Activated T-helper 17 cell treated with anti-CD3 and anti-CD28 coated beads, Interleukin-2, amount 50 U/mL, for 72 hours (primary cell): Measurements from ENCODE around the gene NKIRAS1. TPM values are rescaled to one million over a fixed set of nuclear protein-coding genes. Genes with fewer than 3 reads are reported as not detected.
"Not testable (repeated sequence)": the region's sequence is repeated elsewhere in the genome, so short reads cannot be mapped to it uniquely, and the experiment has no call there.

ENCODE experiments used
- ATAC-seq: fragments of 150-1000 bp; cut with Tn5 transposase; replicated peaks from 2 replicates; pipeline ENCODE4 v1.10.0; 2021; ENCODE audit warnings: mild to moderate bottlenecking, moderate library complexity
- H3K27ac Mint-ChIP-seq: one replicate; pipeline ENCODE4 v1.8.0; 2022; ENCODE audit warnings: mixed read lengths
- H3K27me3 Mint-ChIP-seq: one replicate; pipeline ENCODE4 v1.8.0; 2022; ENCODE audit warnings: mixed read lengths
- H3K36me3 Mint-ChIP-seq: one replicate; pipeline ENCODE4 v1.8.0; 2022; ENCODE audit warnings: low read depth, mild to moderate bottlenecking, mixed read lengths
- H3K4me1 Mint-ChIP-seq: one replicate; pipeline ENCODE4 v1.8.0; 2022; ENCODE audit warnings: mixed read lengths
- H3K4me3 Mint-ChIP-seq: one replicate; pipeline ENCODE4 v1.8.0; 2022; ENCODE audit warnings: mild to moderate bottlenecking, mixed read lengths
- H3K9me3 Mint-ChIP-seq: one replicate; pipeline ENCODE4 v1.8.0; 2022; ENCODE audit warnings: mixed read lengths
- total RNA-seq, 2 donors: library from RNA; stranded (reverse); gene quantifications; one replicate each; pipeline ENCODE4 v1.2.3, GENCODE V29; 2022

The NKIRAS1 gene
- total RNA-seq, 2 donors from 2014 or later: 5.1 to 6.2 TPM

DNA sequence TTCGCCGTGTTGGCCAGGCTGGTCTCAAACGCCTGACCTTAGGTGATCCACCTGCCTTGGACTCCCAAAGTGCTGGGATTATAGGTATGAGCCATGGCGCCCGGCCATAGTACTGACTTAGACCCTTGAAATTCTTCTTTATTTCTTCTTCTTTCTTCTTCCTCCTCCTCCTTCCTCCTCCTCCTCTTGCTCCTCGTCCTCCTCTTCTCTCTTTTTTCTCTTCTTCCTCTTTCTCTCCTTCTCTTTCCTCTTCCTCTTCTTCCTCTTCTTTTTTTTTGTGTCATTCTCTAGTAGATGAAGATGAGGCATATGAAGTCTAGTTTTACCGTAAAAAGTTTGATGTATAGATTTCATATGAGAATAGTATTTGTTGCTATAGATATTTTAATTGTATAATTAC is 9.5 kb upstream of the NKIRAS1 start:
- H3K27me3 Mint-ChIP-seq: no peaks in the 10 kb centered on the region
- peaks cover 11% of the 10 kb centered on the region for H3K36me3 Mint-ChIP-seq
- no peaks in the 10 kb centered on the region for H3K9me3 Mint-ChIP-seq
- ATAC-seq: no peak
- H3K27ac Mint-ChIP-seq: no peak overlapping the region
- H3K4me1 Mint-ChIP-seq: no peaks in the 10 kb centered on the region
- no peak overlapping the region for H3K4me3 Mint-ChIP-seq

DNA sequence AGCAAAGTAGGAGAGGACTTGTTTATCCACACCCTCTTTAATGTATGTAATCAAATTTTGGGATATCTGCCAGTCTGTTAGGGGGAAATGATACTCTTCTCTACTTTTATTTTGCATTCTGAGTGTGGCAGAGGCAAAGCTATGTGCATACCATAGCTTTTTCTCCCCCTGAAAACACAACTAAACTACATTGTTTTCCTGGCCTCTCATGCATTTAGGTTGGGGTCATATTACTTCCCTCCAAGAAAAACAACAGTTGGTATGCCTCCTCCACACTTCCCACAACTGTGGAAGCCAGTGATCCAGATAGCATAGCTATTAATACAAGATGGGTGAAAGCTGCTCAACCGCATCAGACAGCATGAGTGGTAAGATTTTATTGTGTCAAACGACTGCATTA is 7.0 kb upstream of the NKIRAS1 start:
- no peak overlapping the region for H3K4me3 Mint-ChIP-seq
- peaks cover 36% of the 10 kb centered on the region for H3K36me3 Mint-ChIP-seq
- H3K27ac Mint-ChIP-seq: no peak overlapping the region
- H3K4me1 Mint-ChIP-seq: peaks cover 13% of the 10 kb centered on the region
- no peaks in the 10 kb centered on the region for H3K27me3 Mint-ChIP-seq
- no peaks in the 10 kb centered on the region for H3K9me3 Mint-ChIP-seq
- ATAC-seq: no peak

DNA sequence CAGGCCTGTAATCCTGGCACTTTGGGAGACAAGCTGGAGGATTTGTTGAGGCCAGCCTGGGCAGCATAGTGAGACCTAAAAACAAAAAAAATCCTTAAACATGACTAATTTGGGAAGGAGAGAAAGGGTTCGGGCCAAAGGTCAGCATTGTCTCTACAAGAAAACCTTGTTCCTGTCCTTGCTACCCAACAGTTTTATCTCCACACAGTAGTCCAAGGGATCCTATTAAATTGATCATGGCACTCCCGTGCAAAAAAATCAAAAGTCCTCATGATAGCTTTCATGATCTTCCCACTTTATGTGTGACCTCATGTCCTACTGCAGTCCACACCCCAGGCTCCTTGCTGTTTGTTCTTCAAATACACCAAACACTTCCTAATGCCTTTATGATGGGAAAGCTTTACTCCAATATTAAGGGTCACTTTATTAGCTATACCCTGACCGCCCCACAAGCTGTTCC is 4.3 kb upstream of the NKIRAS1 start:
- Mint-ChIP-seq H3K36me3 (peaks cover 58% of the 10 kb centered on the region), H3K27me3 (no peaks in the 10 kb centered on the region), H3K4me3 (no peak overlapping the region), H3K27ac (no peak overlapping the region), H3K9me3 (no peaks in the 10 kb centered on the region), H3K4me1 (peaks cover 19% of the 10 kb centered on the region)
- ATAC-seq: no peak

DNA sequence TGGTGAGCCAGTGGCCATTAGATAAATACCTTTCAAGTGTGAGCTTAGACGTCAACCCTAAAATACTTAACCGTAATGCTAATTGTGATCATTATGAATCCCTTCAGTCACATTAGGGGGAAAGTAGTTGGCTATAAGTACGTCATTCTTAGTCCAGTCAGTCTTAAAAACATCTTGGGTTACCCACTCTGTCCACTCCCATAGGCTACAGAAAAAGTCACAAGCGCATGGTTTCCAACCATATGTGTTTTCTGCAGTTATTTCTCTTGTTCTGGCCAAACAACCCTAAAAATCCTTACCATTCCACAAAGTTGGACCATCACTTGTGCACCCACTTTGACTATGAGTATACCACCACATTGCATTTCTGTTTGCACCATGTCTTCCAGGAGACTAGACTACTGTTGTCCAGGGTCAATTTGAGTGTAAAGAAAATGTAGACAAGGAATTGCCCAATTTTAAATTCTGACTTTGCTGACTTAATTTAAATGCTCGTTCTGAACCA is 3.4 kb upstream of the NKIRAS1 start:
- Mint-ChIP-seq H3K4me1 (peaks cover 26% of the 10 kb centered on the region), H3K27ac (no peak overlapping the region), H3K27me3 (no peaks in the 10 kb centered on the region), H3K9me3 (no peaks in the 10 kb centered on the region), H3K36me3 (peaks cover 58% of the 10 kb centered on the region), H3K4me3 (peak overlapping the region; percentile 97)
- no peak for ATAC-seq

DNA sequence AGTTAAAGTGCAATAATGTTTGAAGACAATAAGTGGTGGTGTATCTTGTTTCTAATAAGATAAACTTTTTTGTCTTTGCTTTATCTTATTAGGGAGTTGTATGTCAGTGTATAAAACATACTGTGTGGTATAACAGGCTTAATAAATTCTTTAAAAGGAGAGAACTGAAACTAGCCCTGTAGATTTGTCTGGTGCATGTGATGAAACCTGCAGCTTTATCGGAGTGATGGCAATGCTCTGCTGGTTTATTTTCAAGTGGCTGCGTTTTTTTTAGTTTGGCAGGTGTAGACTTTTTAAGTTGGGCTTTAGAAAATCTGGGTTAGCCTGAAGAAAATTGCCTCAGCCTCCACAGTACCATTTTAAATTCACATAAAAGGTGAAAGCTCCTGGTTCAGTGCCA is 2.8 kb upstream of the NKIRAS1 start:
- H3K27me3 Mint-ChIP-seq: no peaks in the 10 kb centered on the region
- peaks cover 58% of the 10 kb centered on the region for H3K36me3 Mint-ChIP-seq
- H3K4me3 Mint-ChIP-seq: peak overlapping the region; percentile 97
- H3K4me1 Mint-ChIP-seq: peaks cover 30% of the 10 kb centered on the region
- ATAC-seq: no peak
- no peaks in the 10 kb centered on the region for H3K9me3 Mint-ChIP-seq
- H3K27ac Mint-ChIP-seq: no peak overlapping the region

DNA sequence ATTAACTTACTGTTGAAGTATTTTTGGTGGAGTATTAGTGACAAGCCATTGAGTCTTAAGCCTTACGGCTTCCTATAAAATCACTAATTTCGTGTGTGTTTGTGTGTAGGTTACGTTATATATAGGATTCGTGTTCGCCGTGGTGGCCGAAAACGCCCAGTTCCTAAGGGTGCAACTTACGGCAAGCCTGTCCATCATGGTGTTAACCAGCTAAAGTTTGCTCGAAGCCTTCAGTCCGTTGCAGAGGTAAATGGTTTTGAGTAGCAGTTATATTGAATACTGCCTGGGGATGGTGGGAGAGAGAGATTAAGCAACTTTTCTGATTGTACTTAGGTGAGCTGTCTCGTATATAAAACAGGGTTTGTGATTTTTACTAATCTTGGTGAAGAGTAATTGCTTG is 1.5 kb upstream of the NKIRAS1 start:
- peaks cover 58% of the 10 kb centered on the region for H3K36me3 Mint-ChIP-seq
- H3K9me3 Mint-ChIP-seq, ATAC-seq, H3K27me3 Mint-ChIP-seq: not testable (repeated sequence)
- peak overlapping the region; percentile 97 for H3K4me3 Mint-ChIP-seq
- H3K27ac Mint-ChIP-seq: peak overlapping the region; percentile 99
- peaks cover 38% of the 10 kb centered on the region for H3K4me1 Mint-ChIP-seq

DNA sequence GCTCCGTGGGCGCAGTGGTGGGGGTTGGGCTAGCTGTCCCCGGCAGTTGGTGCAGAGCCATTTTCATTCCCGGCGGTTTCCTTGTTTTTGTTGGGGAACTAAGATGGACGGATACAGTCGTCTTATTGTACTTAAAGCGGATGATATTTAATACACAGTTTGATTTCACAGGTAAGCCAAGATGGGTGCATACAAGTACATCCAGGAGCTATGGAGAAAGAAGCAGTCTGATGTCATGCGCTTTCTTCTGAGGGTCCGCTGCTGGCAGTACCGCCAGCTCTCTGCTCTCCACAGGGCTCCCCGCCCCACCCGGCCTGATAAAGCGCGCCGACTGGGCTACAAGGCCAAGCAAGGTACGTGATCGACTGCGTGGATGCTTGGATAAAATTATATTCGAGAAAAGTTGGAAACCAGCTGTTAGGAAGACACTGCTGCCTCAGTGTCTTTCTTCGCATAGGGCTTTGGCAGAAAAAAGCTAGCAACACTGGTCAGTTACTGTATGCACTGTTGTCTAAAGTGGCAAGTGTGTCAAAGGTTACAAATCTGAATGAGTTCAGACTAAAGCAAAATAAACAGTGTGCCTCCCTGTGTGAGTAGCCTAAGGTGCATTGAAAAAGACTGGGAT is 1.0 kb upstream of the NKIRAS1 start:
- ATAC-seq, H3K27me3 Mint-ChIP-seq, H3K9me3 Mint-ChIP-seq: not testable (repeated sequence)
- Mint-ChIP-seq H3K27ac (peak overlapping the region; percentile 99), H3K4me3 (peak overlapping the region; percentile 97), H3K4me1 (peaks cover 38% of the 10 kb centered on the region), H3K36me3 (peaks cover 58% of the 10 kb centered on the region)

DNA sequence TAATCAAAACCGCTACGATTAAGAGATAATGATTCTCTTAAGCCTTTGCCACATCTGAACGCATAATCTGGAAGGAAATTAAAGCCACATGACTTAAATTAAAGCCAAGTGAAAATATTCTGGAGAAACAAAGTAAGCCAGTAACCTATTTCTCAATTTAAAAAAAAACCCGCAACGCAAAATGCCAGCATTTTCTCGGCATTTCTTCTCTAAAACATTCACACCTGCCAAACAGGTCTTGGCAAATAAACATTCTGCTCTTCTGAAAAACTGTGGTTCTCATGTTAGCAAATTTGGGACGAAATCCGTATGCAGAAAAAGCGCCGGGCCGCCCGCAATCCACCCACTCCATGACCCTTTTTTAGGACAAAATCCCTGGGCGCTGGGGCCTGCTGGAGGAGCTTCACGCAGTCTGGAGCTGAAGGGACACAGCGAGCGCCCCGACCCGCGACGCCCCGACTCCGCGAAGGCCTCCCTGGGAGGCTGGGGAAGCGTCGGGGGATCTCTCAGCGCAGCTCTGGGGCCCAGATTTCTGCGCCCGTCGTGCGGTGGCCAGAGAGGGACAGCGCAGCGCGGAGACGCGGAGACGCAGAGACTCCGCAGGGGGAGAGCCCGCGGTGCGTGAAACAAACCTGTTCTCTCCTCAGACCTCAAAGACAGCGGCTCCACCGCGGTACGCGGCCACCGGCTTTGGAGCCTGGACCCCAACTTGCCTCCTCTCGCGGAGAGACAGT is 471 bp downstream of the NKIRAS1 start:
- Mint-ChIP-seq H3K36me3 (peaks cover 47% of the 10 kb centered on the region), H3K27ac (peak overlapping the region; percentile 99), H3K9me3 (no peaks in the 10 kb centered on the region), H3K4me1 (peaks cover 38% of the 10 kb centered on the region), H3K4me3 (peak overlapping the region; percentile 97), H3K27me3 (no peaks in the 10 kb centered on the region)
- peak; percentile 51 for ATAC-seq

DNA sequence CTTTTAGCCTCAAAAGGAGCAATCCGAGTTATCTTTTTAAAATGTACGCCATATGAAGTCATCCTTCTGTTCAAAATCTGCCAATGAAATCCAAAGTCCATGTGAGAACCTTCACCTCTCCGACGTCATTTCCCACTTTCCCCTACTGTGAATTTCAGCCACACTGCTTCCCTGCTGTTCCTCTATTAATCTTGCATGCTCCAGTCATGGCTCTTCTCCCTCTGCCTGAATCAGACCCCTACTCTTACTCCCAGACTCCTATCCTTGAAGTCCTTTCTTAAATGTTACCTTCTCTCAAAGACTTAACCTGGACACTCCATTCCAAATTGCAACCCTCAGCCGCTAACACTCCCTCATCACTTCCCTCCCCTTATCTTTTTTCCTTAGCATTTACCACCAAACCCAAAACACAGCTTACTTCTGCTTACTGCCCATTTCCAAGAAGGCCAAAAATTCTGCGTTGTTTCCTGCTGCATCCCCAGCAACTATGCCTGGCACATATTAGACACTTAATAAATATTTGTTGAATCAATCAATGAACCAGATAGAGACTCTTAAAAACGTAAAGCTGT is 1.2 kb downstream of the NKIRAS1 start:
- H3K4me3 Mint-ChIP-seq: peak overlapping the region; percentile 97
- H3K36me3 Mint-ChIP-seq: peaks cover 44% of the 10 kb centered on the region
- peak overlapping the region; percentile 99 for H3K27ac Mint-ChIP-seq
- no peaks in the 10 kb centered on the region for H3K27me3 Mint-ChIP-seq
- ATAC-seq: no peak
- peaks cover 37% of the 10 kb centered on the region for H3K4me1 Mint-ChIP-seq
- H3K9me3 Mint-ChIP-seq: no peaks in the 10 kb centered on the region

DNA sequence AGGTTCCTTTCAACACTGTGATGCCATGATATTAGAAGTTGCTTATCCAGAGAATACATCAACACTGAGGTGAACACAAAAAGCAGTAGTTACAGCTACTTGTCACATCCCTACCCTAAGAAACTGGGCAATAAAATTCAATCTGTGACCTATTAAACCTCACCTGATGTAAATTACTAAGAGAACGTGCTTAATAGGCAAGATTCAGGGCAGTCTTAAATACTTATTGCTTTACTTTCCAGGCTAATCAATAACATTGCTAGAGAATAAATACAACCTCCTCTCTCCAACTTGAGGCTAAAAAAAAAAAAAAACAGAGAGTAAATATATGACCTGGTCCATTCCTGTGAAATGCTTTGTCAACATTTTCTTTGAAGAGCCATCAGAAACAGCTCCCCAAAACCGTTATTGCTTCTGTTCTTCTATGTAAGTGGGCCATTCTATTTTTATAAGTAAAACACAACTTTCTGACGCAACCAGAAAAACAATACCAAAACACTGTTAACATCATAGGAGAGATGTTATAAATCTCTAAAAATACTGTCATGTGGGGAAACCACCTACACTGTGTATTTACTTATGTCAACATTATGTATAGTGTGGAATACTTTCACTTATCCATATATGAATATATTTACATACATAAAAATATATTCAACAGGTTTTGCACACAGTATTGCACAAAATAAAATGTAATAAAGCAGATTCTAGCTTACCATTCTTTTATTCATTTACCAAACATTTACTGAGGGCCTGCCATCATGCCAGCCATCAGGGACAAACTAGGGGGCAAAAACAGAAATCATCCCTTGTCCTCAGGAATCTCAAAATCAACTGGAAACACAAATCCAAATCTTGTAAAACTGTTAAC is 2.7 kb downstream of the NKIRAS1 start:
- Mint-ChIP-seq H3K4me3 (peak overlapping the region; percentile 13), H3K4me1 (peaks cover 28% of the 10 kb centered on the region), H3K27me3 (no peaks in the 10 kb centered on the region), H3K27ac (no peak overlapping the region), H3K9me3 (no peaks in the 10 kb centered on the region), H3K36me3 (peaks cover 40% of the 10 kb centered on the region)
- ATAC-seq: no peak

DNA sequence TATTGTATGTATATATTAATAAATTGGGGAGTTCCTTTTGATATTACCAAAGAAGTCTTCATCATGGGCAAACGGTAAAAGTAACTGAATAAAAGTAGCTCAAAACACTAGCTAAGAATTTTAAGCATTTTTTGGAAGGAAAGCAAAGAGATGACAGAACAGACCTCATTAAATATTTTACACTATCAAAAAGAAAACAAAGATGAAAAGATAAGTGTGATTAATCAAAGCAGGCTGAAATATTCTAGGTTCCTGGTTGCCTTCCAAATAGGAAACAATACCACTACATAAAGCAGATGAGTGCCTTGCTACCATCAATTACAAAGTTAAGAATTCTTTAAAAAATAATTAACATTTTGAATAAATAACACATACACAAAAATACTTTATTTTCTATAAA is 3.6 kb downstream of the NKIRAS1 start:
- no peak overlapping the region for H3K27ac Mint-ChIP-seq
- peaks cover 31% of the 10 kb centered on the region for H3K36me3 Mint-ChIP-seq
- H3K4me3 Mint-ChIP-seq: no peak overlapping the region
- no peaks in the 10 kb centered on the region for H3K9me3 Mint-ChIP-seq
- no peaks in the 10 kb centered on the region for H3K27me3 Mint-ChIP-seq
- H3K4me1 Mint-ChIP-seq: peaks cover 20% of the 10 kb centered on the region
- no peak for ATAC-seq

DNA sequence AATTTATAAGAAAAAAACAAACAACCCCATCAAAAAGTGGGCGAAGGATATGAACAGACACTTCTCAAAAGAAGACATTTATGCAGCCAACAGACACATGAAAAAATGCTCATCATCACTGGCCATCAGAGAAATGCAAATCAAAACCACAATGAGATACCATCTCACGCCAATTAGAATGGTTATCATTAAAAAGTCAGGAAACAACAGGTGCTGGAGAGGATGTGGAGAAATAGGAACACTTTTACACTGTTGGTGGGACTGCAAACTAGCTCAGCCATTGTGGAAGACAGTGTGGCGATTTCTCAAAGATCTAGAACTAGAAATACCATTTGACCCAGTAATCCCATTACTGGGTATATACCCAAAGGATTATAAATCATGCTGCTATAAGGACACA is 4.5 kb downstream of the NKIRAS1 start:
- not testable (repeated sequence) for H3K4me3 Mint-ChIP-seq, H3K27ac Mint-ChIP-seq, H3K27me3 Mint-ChIP-seq, H3K9me3 Mint-ChIP-seq, ATAC-seq
- peaks cover 19% of the 10 kb centered on the region for H3K4me1 Mint-ChIP-seq
- H3K36me3 Mint-ChIP-seq: peaks cover 23% of the 10 kb centered on the region

DNA sequence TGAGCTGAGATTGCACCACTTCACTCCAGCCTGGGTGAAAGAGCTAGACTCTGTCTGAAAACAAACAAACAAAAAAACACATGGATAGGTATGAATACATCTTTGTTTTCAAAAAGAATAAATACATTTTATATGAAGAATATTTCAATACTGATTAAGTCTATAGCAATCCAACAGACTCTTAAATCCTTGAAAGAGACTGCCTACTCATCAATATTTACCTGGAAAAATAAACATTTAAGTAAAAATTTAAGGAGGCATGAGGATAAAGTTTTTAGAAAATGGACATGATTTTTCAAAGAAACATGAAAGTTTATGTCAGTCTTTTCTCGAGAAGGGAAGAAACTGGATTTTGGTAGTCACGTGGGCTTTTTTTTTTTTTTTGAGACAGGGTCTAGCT is 5.4 kb downstream of the NKIRAS1 start:
- peaks cover 19% of the 10 kb centered on the region for H3K4me1 Mint-ChIP-seq
- H3K27me3 Mint-ChIP-seq: no peaks in the 10 kb centered on the region
- no peak for ATAC-seq
- no peaks in the 10 kb centered on the region for H3K9me3 Mint-ChIP-seq
- no peak overlapping the region for H3K27ac Mint-ChIP-seq
- no peak overlapping the region for H3K4me3 Mint-ChIP-seq
- peaks cover 15% of the 10 kb centered on the region for H3K36me3 Mint-ChIP-seq

DNA sequence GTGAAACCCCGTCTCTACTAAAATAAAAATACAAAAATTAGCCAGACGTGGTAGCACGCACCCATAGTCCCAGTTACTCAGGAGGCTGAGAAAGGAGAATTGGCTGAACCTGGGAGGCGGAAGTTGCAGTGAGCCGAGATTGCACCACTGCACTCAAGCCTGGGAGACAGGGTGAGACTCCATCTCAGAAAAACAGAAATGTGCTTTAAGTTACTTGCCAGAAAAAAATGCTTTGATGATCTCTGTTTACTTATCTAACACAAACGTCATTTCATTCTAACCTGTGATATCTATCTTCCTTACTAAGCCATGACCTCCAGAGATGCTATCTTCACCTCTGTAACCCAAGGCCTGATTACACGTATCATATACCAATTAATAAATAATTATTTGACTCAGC is 7.4 kb downstream of the NKIRAS1 start:
- Mint-ChIP-seq H3K27ac (no peak overlapping the region), H3K4me3 (no peak overlapping the region), H3K9me3 (no peaks in the 10 kb centered on the region), H3K27me3 (no peaks in the 10 kb centered on the region), H3K4me1 (peaks cover 7% of the 10 kb centered on the region), H3K36me3 (peaks cover 21% of the 10 kb centered on the region)
- no peak for ATAC-seq
